GM12878 (cell line): ENCODE results near the gene NAA35.
"Not testable (repeated sequence)": the region's sequence is repeated elsewhere in the genome, so short reads cannot be mapped to it uniquely, and the experiment has no call there.

Experiments
- ATF3 ChIP-seq: IDR thresholded peaks from 2 replicates; pipeline ENCODE4 v1.6.1; 2011; ENCODE audit warnings: low read depth, mild to moderate bottlenecking, low read length, moderate library complexity, borderline replicate concordance; ENCODE audit errors: extremely low read depth
- BMI1 ChIP-seq: fragments of 450-650 bp; IDR thresholded peaks from 2 replicates; pipeline ENCODE4 v1.6.1; 2016; ENCODE audit warnings: mild to moderate bottlenecking, moderate library complexity, borderline replicate concordance
- CTCF ChIP-seq, 3 experiments: IDR thresholded peaks in 2 of 3; conservative IDR thresholded peaks in 1 of 3; 2 replicates each; pipeline ENCODE4 v1.5.1; 2011; ENCODE audit warnings: low read depth in 3 of 3, low read length in 3 of 3, mild to moderate bottlenecking in 3 of 3, control low read depth in 2 of 3, moderate library complexity in 2 of 3, inconsistent platforms in 1 of 3, mixed read lengths in 1 of 3; ENCODE audit not compliant: control insufficient read depth in 2 of 3, insufficient read depth in 1 of 3; ENCODE audit errors: extremely low read depth in 1 of 3
- ELK1 ChIP-seq: IDR thresholded peaks from 2 replicates; pipeline ENCODE4 v1.6.1; 2012; ENCODE audit warnings: low read depth, low read length, improper control_type of control experiment
- EP300 ChIP-seq, 2 experiments: fragments of 150-350 bp in 1 of 2; IDR thresholded peaks; 2 replicates each; pipeline ENCODE4 v1.6.1; 2011 to 2012; ENCODE audit warnings: low read depth in 2 of 2, low read length in 2 of 2, borderline replicate concordance in 1 of 2, improper control_type of control experiment in 1 of 2, inconsistent platforms in 1 of 2; ENCODE audit not compliant: control insufficient read depth in 1 of 2
- ETV6 ChIP-seq, 2 experiments: fragments of 450-650 bp in 1 of 2; IDR thresholded peaks in 1 of 2; conservative IDR thresholded peaks in 1 of 2; 2 replicates each; pipeline ENCODE4 v1.6.1; 2014; ENCODE audit warnings: antibody characterized with exemption in 1 of 2, borderline replicate concordance in 1 of 2, low read depth in 1 of 2, mild to moderate bottlenecking in 1 of 2, moderate library complexity in 1 of 2
- HDAC6 ChIP-seq: fragments of 200-600 bp; sonication (generic); IDR thresholded peaks from one replicate; pipeline ENCODE4 v1.8.0; 2017; ENCODE audit warnings: antibody characterized with exemption; ENCODE audit not compliant: unreplicated experiment
- MTA2 ChIP-seq: fragments of 450-650 bp; IDR thresholded peaks from 2 replicates; pipeline ENCODE4 v1.6.1; 2016; ENCODE audit warnings: low read depth, mild to moderate bottlenecking, moderate library complexity
- NFIC ChIP-seq: IDR thresholded peaks from 2 replicates; pipeline ENCODE4 v1.6.1; 2012; ENCODE audit warnings: low read depth, mild to moderate bottlenecking, inconsistent platforms, low read length, moderate library complexity
- POLR2A ChIP-seq: IDR thresholded peaks from 2 replicates; pipeline ENCODE4 v1.6.1; 2011; ENCODE audit warnings: low read depth, mild to moderate bottlenecking, low read length
- RFX5 ChIP-seq: IDR thresholded peaks from 2 replicates; pipeline ENCODE4 v1.6.1; 2011; ENCODE audit warnings: low read depth, low read length, improper control_type of control experiment
- TARDBP ChIP-seq: IDR thresholded peaks from 2 replicates; pipeline ENCODE4 v1.6.1; 2016; ENCODE audit warnings: borderline replicate concordance

- TF ChIP-seq NFIC; CTCF (IDR thresholded peaks at IDR 0.05 in 2 of 3, conservative IDR thresholded peaks at IDR 0.05 in 1 of 3; ENCODE audit: control insufficient read depth in 2 of 3, extremely low read depth in 1 of 3, insufficient read depth in 1 of 3, low read depth in 3 of 3, low read length in 3 of 3); BMI1; EP300 (IDR thresholded peaks at IDR 0.05; ENCODE audit: borderline replicate concordance in 1 of 2, control insufficient read depth in 1 of 2, low read depth in 2 of 2, low read length in 2 of 2); TARDBP; ETV6 (conservative IDR thresholded peaks at IDR 0.05 in 1 of 2, IDR thresholded peaks at IDR 0.05 in 1 of 2; ENCODE audit: borderline replicate concordance in 1 of 2, low read depth in 1 of 2); RFX5; ATF3; MTA2; ELK1; HDAC6; POLR2A: not testable (repeated sequence)
These were observed 5.0 kb upstream of the NAA35 start for GRCh38 chr9:85935950-85936349.
